Measurements from ENCODE around the gene ANO3.
"Not testable (repeated sequence)": the region's sequence is repeated elsewhere in the genome, so short reads cannot be mapped to it uniquely, and the experiment has no call there.

The ANO3 gene

DNA sequence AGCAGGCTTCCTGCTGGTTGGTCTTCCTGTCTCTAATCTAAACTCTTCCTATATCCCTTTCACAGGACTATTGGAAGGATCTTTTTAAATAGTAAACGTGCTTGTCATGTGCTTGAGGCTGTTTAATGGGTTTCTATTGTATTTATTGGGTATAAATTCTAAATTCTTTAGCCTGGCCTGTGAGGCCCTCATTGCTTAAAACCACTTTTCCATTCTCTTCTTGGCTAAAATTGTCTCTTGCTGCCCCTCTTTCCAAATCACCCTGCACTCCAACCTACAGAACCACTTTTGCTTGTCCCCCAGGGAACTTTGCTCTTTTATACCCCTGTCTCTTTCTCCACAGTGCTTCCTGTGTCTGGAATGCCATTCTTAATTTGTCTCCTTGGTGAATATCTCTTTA is 286.5 kb downstream of the ANO3 start:
- in situ Hi-C loops (cut with MboI; ENCODE audit: low sequenced_read_pairs): no loop called here

- in situ Hi-C loops (cut with MboI; ENCODE audit: low sequenced_read_pairs): no loop called here
These were observed 288.5 kb downstream of the ANO3 start for GRCh38 chr11:26620282-26621045.

DNA sequence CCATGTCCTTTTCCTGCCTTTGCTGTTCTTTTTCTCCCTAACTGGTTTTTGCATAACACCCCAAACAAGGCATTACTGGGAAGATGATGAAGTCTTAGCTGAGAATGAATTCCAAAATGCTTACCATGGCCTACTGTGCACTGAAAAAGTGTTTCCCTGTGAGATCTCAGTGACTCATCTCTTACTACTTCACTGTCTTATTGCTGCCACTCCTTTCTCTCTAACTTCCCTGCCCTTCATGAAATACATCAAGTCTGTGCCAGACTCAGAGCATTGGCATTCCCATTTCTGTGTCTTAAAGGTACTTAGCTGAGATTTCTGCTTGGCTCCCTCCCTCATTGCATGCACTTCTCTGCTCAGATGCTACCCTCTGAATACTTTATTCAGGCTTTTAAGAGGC is 289.2 kb downstream of the ANO3 start:
- in situ Hi-C loops (cut with MboI; ENCODE audit: low sequenced_read_pairs): no loop called here

- in situ Hi-C loops (cut with MboI; ENCODE audit: low sequenced_read_pairs): no loop called here
These were observed 290.3 kb downstream of the ANO3 start for GRCh38 chr11:26622181-26622580.

- in situ Hi-C loops (cut with MboI; ENCODE audit: low sequenced_read_pairs): no loop called here
These were observed 291.2 kb downstream of the ANO3 start for GRCh38 chr11:26623076-26623659.

- in situ Hi-C loops (cut with MboI; ENCODE audit: low sequenced_read_pairs): no loop called here
These were observed 294.4 kb downstream of the ANO3 start for GRCh38 chr11:26626346-26626745.

DNA sequence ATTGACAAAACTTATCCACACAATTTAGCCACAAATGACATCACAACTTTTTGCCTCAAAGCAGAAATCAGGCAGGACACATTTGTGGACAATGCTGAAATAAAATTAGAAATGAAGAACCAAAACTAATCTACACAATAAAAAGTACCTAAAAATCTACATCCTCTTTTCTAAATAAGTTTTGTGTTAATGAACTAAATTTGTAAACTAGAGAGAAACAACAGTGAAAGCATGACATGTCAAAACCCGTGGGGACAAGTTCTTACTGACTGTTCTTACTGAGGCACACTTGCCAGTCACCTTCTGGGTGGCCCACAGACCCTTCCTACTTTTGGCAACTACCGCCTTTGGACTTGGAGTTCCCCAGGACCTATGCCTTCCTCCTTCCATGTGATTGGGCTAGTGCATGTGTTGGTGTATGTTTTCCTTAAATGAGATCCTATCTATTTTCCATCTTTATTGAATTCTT is 300.8 kb downstream of the ANO3 start:
- in situ Hi-C loops (cut with MboI; ENCODE audit: low sequenced_read_pairs): no loop called here

DNA sequence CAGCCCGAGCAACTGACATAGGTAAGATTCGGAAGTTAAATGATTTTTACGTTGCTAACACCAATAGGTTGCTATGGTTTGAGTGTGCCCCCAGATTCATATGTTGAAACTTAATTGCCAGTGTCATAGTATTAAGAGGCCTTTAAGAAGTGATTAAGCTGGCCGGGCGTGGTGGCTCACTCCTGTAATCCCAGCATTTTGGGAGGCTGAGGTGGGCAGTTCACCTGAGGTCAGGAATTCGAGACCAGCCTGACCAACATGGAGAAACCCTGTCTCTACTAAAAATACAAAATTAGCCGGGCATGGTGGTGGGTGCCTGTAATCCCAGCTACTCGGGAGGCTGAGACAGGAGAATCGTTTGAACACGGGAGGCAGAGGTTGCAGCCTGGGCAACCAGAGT is 311.4 kb downstream of the ANO3 start:
- in situ Hi-C loops (cut with MboI; ENCODE audit: low sequenced_read_pairs): not testable (repeated sequence)

GRCh38 chr11:26649884-26650283 is 318.0 kb downstream of the ANO3 start:
- in situ Hi-C loops (cut with MboI; ENCODE audit: low sequenced_read_pairs): no loop called here

DNA sequence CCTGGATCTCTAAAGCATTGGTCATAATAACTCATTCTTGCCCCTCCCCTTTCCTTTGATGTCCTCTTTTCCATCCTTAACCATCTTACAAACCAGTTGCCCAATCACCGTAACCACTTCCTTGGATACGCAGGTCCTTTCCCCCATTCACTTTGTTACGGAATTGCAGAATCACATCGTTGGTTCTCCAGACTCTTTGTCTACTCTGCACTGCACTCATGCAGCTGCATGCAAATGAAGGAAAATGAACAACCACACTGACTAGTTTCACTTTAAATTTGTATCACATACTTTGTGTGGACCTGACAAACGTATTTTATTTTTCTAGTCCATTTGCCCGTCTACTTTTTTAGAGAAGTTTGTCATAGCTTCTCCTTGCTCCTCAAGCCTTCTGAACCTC is 320.0 kb downstream of the ANO3 start:
- in situ Hi-C loops (cut with MboI; ENCODE audit: low sequenced_read_pairs): no loop called here

GRCh38 chr11:26655287-26655686 is 323.4 kb downstream of the ANO3 start:
- in situ Hi-C loops (cut with MboI; ENCODE audit: low sequenced_read_pairs): no loop called here

DNA sequence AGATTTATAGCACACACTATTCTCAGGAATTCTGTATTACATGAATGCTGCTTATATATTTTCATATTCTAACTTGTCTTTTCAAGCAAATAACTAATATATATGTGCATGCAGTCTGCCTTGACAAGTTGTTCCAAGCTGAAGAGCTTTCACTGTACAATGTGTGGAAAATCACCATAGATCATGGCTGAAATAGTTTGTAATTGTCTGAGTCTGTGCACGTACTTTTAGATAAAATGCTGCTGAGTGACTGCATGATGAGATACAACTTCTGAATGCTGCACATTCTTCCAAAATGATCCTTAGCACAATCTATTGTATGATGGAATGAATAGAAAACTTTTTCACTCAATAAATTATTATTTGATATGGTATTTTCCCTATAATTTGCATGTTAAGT is 331.0 kb downstream of the ANO3 start:
- in situ Hi-C loops (cut with MboI; ENCODE audit: low sequenced_read_pairs): no loop called here

GRCh38 chr11:26665036-26665435 is 333.1 kb downstream of the ANO3 start:
- in situ Hi-C loops (cut with MboI; ENCODE audit: low sequenced_read_pairs): no loop called here

- in situ Hi-C loops (cut with MboI; ENCODE audit: low sequenced_read_pairs): no loop called here
These were observed 334.0 kb downstream of the ANO3 start for GRCh38 chr11:26665946-26666345.

DNA sequence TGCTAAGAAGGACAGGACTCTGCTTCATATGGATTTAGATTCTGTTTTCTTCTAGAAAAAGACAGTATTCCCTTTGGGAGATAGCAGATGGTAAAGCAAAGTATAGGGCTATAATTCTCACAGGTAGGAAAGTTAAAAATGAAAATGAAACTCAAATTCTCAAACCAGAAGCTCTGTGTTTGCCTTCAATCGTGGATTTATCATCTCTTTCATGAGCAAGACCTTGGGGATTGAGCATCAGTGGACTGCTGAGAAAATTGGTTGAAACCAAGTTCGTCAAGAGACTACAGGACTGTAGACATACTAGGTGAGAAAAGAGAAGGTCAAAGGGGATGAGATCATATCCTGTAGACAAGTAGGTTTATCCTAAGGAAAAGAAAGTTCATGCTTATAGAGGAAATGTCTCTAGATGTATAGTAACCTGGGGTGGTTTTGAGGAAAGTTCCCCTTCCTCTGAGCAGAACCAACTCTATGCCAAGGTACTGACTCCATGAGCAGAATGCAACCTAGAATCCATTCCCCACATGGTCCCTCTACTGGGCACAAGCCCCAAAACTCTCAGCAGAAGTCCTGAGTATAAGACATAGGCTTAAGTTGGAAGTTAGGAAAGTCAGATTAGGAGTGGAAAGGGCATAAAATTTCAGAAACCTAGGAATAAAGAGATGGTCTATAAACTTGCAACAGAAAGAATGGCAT is 343.5 kb downstream of the ANO3 start:
- in situ Hi-C loops (cut with MboI; ENCODE audit: low sequenced_read_pairs): no loop called here

DNA sequence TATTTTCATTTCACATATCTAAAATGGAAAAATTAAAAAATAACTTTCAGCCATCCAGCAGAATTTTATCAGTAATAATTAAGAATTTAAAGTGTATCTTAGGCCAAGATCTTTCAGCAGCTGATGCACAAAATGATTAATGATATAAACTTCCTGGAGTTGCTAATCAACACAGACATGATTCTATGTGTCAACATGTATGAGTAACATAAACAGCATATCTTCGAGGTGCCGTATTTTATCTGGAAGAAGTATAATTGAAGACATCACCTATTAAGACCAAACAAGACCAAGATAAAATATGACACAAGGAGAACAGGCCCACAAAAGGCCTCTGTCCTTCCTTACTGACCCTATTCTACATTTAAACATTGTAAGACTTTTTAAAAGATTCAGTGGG is 344.7 kb downstream of the ANO3 start:
- in situ Hi-C loops (cut with MboI; ENCODE audit: low sequenced_read_pairs): no loop called here

DNA sequence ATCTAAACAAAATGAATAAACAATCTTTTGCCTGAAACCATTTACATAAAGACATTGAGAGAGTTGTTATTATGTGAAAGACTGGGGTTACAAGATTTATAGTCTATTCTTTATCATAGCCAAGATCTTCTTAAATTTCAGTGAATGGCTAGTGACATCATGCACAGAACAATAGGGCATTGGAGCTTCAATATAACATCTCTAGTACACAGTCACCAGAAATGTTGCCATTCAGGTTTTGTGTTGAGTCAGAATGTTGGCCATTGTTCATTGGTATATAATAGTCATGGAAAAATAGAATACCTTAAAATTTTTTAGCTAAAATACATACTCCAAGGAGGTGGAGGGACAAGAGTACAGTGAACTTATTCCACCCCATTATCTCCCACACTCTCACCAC is 345.6 kb downstream of the ANO3 start:
- in situ Hi-C loops (cut with MboI; ENCODE audit: low sequenced_read_pairs): no loop called here

DNA sequence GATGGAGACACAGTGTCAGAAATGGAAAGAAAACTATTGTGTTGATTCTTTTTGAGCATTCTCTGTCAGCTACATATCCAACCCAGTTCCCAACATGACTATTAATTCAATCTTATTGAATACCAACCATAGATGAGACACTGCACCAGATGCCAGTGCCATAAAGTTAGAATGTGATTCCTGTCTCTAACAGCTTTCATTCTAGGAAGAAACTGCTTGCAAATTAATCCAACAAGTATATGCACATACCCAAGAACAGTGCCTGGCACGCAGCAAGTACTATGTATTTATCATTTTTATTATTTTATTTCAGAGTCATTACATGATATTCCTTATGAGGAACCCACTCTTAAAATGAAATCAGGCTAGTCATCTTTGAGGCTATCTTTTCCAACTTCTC is 355.4 kb downstream of the ANO3 start:
- in situ Hi-C loops (cut with MboI; ENCODE audit: low sequenced_read_pairs): no loop called here

- in situ Hi-C loops (cut with MboI; ENCODE audit: low sequenced_read_pairs): no loop called here
These were observed 356.8 kb downstream of the ANO3 start for GRCh38 chr11:26688701-26689100.

DNA sequence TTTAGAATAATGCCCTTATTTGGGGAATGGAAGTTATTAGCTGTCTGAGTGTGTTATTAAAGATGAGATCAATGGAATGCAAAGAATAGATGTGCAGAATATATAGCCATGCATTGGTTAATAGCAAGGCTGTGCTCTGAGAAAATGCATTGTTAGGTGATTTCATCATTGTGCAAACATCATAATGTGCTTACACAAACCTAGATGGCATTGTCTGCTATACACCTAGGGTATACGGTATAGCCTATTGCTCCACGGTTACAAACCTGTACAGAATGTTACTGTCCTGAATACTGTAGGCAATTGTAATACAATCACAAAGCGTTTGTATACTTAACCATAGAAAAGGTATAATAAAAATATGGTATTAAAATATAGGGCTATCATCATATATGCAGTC is 364.4 kb downstream of the ANO3 start:
- in situ Hi-C loops (cut with MboI; ENCODE audit: low sequenced_read_pairs): no loop called here

DNA sequence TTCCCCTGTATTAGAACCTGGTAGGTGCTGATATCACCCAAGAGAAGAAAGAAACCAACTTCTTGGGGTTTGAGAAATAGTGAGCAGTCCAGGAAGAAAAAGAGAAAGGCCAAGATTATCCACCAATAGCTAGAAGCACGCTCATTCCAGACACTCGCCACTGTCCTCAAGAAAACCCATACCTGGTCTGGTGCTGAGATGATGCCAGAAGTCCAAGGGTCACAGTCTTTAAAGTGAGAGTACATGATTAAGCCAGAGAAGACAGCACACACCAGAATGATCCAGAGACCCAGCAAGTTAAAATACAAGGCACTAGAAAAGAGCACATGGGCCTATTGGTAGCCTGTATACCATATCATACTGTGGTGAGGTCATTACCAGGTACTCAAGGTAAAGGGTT is 366.3 kb downstream of the ANO3 start:
- in situ Hi-C loops (cut with MboI; ENCODE audit: low sequenced_read_pairs): no loop called here

DNA sequence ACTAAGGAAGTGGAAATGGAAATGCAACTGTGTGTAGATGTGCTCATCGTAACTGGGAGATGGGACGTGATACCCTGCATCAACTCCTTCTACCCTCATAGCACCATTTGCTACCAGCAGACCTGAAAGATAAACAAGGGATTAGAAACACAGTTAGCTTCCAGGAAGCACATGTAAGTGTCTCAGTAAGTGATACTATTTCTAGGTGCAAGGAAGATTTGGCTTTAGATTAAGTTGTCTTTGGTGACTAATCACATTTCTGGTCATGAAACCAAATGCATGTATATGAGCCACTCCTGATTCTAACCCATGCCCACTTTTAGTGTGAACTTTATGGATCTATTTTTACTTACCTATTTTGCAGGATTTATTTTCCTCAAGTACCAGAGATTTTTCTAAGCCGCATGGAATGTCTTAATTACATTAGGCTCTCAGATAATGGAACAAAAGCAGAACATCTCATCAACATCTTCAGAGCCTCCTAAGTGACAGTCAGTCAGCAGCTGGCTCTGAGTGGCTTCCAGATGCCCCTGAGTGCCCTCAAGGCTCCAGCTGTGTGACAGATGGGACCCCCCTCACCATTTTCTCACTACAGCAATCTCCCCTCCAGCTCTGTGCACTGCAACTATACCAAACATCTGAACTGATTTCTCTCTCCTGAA is 368.8 kb downstream of the ANO3 start:
- in situ Hi-C loops (cut with MboI; ENCODE audit: low sequenced_read_pairs): no loop called here
